Brain microvascular endothelial cell (primary cell): ENCODE results near the gene CYB561D1.

Experiments
- DNase-seq: peaks from one replicate; pipeline ENCODE4 v3.0.0-alpha.2; 2020
- H3K27ac ChIP-seq: fragments of 250-450 bp; sonication (Bioruptor Pico); 2 replicates; pipeline ENCODE4 v1.5.1; 2020; ENCODE audit warnings: mild to moderate bottlenecking, moderate library complexity
- H3K27me3 ChIP-seq: fragments of 250-450 bp; sonication (Bioruptor Pico); replicated peaks from 2 replicates; pipeline ENCODE4 v1.5.1; 2020; ENCODE audit warnings: mild to moderate bottlenecking
- H3K36me3 ChIP-seq: fragments of 250-450 bp; sonication (Bioruptor Pico); replicated peaks from 2 replicates; pipeline ENCODE4 v1.5.1; 2020; ENCODE audit warnings: mild to moderate bottlenecking
- H3K4me3 ChIP-seq: 2 replicates; pipeline ENCODE4 v1.5.1; 2011; ENCODE audit warnings: low read depth, mild to moderate bottlenecking, control low read depth, low read length, moderate library complexity
- in situ Hi-C: cut with HindIII; loops from 2 replicates; pipeline ENCODE4 v1.10.0; 2017; ENCODE audit warnings: low sequenced_read_pairs, low pct_ligation_motif_present
- TF ChIP-seq, protein P1 (sequence below): IDR thresholded peaks from 2 replicates; pipeline ENCODE4 v1.5.1; 2011; ENCODE audit warnings: low read depth, mild to moderate bottlenecking, moderate library complexity, low read length, control low read depth, inconsistent platforms; ENCODE audit errors: missing control alignments

Gene CYB561D1

GRCh38 chr1:109499081-109499480 is 5.2 kb downstream of the CYB561D1 start:
- H3K27ac ChIP-seq, result no peak overlapping the region
- TF ChIP-seq, protein P1, sequence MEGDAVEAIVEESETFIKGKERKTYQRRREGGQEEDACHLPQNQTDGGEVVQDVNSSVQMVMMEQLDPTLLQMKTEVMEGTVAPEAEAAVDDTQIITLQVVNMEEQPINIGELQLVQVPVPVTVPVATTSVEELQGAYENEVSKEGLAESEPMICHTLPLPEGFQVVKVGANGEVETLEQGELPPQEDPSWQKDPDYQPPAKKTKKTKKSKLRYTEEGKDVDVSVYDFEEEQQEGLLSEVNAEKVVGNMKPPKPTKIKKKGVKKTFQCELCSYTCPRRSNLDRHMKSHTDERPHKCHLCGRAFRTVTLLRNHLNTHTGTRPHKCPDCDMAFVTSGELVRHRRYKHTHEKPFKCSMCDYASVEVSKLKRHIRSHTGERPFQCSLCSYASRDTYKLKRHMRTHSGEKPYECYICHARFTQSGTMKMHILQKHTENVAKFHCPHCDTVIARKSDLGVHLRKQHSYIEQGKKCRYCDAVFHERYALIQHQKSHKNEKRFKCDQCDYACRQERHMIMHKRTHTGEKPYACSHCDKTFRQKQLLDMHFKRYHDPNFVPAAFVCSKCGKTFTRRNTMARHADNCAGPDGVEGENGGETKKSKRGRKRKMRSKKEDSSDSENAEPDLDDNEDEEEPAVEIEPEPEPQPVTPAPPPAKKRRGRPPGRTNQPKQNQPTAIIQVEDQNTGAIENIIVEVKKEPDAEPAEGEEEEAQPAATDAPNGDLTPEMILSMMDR, result no peak
- DNase-seq, result no peak
- no peaks in the 10 kb centered on the region for H3K27me3 ChIP-seq
- no peak overlapping the region for H3K4me3 ChIP-seq
- in situ Hi-C loops, result no loop called here
- no peaks in the 10 kb centered on the region for H3K36me3 ChIP-seq

DNA sequence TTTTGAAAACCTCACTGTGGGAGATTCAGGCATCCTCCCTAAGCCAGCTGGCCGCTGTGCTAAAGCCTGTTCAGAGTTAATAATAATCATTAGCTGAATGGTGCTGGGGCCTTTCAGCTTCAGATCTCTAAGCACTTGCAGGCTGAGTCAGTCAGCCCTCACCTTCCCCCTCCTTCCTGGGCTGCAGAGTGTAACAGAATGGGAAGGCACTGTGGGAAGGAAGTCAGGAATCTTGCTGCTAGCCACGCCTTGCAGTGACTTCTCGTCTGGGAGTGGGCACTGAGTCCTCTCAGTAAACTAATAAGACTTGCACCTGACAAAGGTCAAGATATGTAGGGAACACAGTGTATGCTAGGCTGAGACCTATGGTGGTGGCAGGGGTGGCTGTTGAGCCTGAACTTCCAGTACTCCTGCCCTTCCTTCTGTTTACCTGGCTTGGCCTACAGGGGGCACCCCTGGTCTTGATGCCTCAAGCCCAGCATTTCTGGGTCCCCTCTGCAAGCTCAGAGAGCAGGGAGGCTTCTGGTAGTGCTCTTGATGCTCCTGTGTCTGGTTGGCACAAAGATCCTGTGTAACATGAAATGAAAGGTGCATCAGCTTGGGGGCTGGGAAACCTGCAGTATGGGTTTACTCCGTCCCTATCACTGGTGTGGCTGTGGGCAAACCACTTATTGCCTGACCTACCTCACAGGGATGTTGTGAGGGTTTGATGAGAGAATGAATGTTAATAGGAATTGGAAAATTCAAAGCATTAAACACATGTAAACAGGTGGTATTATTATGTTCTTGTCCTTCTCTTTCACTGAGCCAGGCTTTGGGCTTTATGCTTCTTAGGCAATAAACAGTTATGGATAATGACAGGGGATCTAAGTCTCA is 6.0 kb downstream of the CYB561D1 start:
- Histone ChIP-seq H3K4me3 (no peak overlapping the region), H3K27ac (no peak overlapping the region), H3K27me3 (no peaks in the 10 kb centered on the region), H3K36me3 (no peaks in the 10 kb centered on the region)
- TF ChIP-seq, protein P1, result peak; percentile 70
- DNase-seq, result peak; percentile 26
- in situ Hi-C loops, result no loop called here

DNA sequence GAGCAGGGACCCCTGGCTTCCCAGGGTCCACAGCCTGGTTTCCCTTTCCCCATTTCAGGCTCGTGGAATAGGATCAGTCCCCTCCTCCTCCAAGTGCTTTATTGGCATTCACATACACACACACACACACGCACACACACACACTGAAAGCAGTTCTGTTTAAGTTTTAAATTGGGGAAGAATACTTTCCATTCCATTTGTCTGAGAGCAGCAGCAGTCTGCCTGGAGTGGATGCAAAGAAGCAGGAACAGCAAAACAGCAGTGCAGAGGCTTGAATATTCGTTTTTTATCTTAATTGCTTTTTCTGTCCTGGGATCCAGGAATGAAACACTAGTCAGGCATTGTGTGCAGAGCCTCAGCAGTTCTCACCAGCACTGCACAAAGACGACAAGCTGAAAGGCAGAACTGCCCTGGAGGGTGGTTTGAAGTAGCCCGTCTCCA is 7.1 kb downstream of the CYB561D1 start:
- Histone ChIP-seq H3K27me3 (no peaks in the 10 kb centered on the region), H3K36me3 (no peaks in the 10 kb centered on the region), H3K27ac (no peak overlapping the region), H3K4me3 (no peak overlapping the region)
- TF ChIP-seq, protein P1, result no peak
- in situ Hi-C loops, result no loop called here
- DNase-seq, result peak; percentile 59

DNA sequence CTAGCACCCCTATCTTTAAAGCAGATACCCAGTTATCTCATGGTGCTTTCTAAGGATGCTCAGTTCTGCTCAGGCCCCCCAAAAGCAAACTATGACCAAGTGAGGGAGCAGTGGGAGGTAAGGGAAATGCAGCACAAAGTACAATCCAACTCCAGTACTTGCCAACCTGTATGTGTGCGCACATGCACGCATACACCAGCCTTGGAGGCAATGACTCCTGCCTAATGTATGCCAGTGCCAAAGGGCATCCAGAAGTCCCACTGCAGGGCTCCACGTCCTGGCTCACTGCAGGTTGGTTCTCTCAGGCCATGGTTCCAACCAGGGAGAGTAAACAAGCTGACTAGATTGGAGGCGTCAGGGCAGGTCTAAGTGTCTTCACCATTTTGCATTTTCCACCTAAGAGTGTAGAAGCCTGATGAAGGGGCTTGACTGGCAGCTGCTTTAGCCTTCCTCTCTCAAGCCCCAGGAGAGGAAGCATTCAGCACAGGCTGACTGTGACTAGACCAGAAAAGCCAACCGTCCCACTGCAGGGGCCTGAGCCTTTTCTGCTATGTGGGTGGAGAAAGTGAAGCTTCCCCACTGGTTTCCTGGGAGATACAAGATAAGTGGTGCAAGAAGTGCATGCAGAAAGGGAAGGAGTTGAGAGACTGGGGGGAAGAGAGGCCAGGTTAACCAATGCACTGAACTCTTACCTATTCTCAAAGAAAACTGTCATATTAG is 7.9 kb downstream of the CYB561D1 start:
- no peak overlapping the region for H3K4me3 ChIP-seq
- TF ChIP-seq, protein P1, result no peak
- in situ Hi-C loops, result no loop called here
- no peak for DNase-seq
- H3K27ac ChIP-seq, result no peak overlapping the region
- H3K36me3 ChIP-seq, result no peaks in the 10 kb centered on the region
- H3K27me3 ChIP-seq, result no peaks in the 10 kb centered on the region

DNA sequence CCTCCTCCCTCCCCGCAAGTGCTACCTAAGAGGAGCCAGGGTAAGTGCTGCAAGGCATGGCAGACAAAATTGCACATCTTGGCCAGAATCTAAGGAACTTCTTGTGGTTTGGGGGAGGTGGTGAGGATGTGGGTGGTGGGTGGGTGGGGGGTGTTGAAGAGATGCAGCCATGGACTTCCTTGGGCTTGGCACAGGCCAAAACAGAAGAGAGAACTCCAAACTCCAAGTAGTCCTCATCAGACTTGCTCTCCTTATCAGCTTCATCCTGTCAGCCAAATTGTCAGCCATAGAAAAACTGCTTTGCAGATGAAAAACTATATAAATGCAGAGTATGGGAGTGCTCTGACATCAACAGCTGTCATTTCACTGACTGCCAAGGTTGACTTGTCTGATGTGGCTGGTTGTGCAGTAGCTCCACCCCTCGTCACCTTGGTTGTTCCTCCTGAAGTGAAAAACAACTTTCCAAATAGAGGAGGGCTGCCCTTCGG is 8.5 kb downstream of the CYB561D1 start:
- Histone ChIP-seq H3K27ac (no peak overlapping the region), H3K36me3 (no peaks in the 10 kb centered on the region), H3K4me3 (no peak overlapping the region), H3K27me3 (no peaks in the 10 kb centered on the region)
- in situ Hi-C loops, result no loop called here
- DNase-seq, result no peak
- TF ChIP-seq, protein P1, result no peak
